IPS-NIHi7 (cell line): ENCODE results near the gene UCK2.
A peak's percentile ranks its signal among the peaks of the same experiment; 100 is the strongest.

ENCODE experiments used
- DNase-seq: peaks from one replicate; pipeline ENCODE4 v3.0.0; 2012; ENCODE audit warnings: mixed read lengths; ENCODE audit errors: extremely low spot score

The UCK2 gene

GRCh38 chr1:165937829-165938228 lies 110.4 kb downstream of the UCK2 start:
- DNase-seq: no peak

GRCh38 chr1:165938844-165939243 lies 111.4 kb downstream of the UCK2 start:
- DNase-seq: no peak

GRCh38 chr1:165941531-165941930 lies 114.1 kb downstream of the UCK2 start:
- no peak for DNase-seq

- DNase-seq: no peak
Observed at GRCh38 chr1:165942062-165942461, 114.6 kb downstream of the UCK2 start.

GRCh38 chr1:165942927-165943597 lies 115.6 kb downstream of the UCK2 start:
- DNase-seq: peak; percentile 65

- no peak for DNase-seq
Observed at GRCh38 chr1:165945911-165946310, 118.5 kb downstream of the UCK2 start.

GRCh38 chr1:165947797-165948455 lies 120.5 kb downstream of the UCK2 start:
- no peak for DNase-seq

GRCh38 chr1:165949335-165950130 lies 122.1 kb downstream of the UCK2 start:
- DNase-seq: peak; percentile 76

- no peak for DNase-seq
Observed at GRCh38 chr1:165954940-165955339, 127.5 kb downstream of the UCK2 start.

- DNase-seq: no peak
Observed at GRCh38 chr1:165958306-165958705, 130.9 kb downstream of the UCK2 start.

- no peak for DNase-seq
Observed at GRCh38 chr1:165960136-165960535, 132.7 kb downstream of the UCK2 start.

GRCh38 chr1:165960881-165961280 lies 133.5 kb downstream of the UCK2 start:
- no peak for DNase-seq
